Fibroblast of lung (primary cell): Measurements from ENCODE around the gene PELO. TPM values are rescaled to one million over a fixed set of nuclear protein-coding genes. Genes with fewer than 3 reads are reported as not detected.
A peak's percentile ranks its signal among the peaks of the same experiment; 100 is the strongest.

ENCODE experiments used
- DNase-seq, 2 donors: peaks; one replicate each; pipeline versions ENCODE4 v3.0.0 to v3.0.0-alpha.2; 2010; ENCODE audit warnings: low read depth in 2 of 2
- H2AFZ ChIP-seq: 2 replicates; pipeline ENCODE4 v1.5.1; 2012; ENCODE audit warnings: low read length, control low read depth, inconsistent platforms
- H3K27ac ChIP-seq: 2 replicates; pipeline ENCODE4 v1.5.1; 2011; ENCODE audit warnings: low read length, control low read depth; ENCODE audit not compliant: insufficient read depth
- H3K27me3 ChIP-seq: 2 replicates; pipeline ENCODE4 v1.5.1; 2011; ENCODE audit warnings: mild to moderate bottlenecking, low read length; ENCODE audit not compliant: control insufficient read depth, insufficient read depth
- H3K36me3 ChIP-seq: 2 replicates; pipeline ENCODE4 v1.5.1; 2011; ENCODE audit warnings: low read length; ENCODE audit not compliant: control insufficient read depth, insufficient read depth
- H3K4me1 ChIP-seq: 2 replicates; pipeline ENCODE4 v1.5.1; 2011; ENCODE audit warnings: low read length; ENCODE audit not compliant: control insufficient read depth, insufficient read depth; ENCODE audit errors: extremely low read depth
- H3K4me2 ChIP-seq: 2 replicates; pipeline ENCODE4 v1.5.1; 2011; ENCODE audit warnings: low read length, control low read depth; ENCODE audit not compliant: insufficient read depth; ENCODE audit errors: extremely low read depth
- H3K4me3 ChIP-seq, 4 experiments: fragments of 200-600 bp in 1 of 4; sonication (generic) in 1 of 4; replicated peaks in 1 of 4; 2 replicates each; pipeline ENCODE4 v1.5.1; 2011 to 2016; ENCODE audit warnings: low read length in 4 of 4, low read depth in 3 of 4, mild to moderate bottlenecking in 3 of 4, control low read depth in 2 of 4, inconsistent platforms in 1 of 4, mixed read lengths in 1 of 4; ENCODE audit not compliant: insufficient read depth in 1 of 4; ENCODE audit errors: control extremely low read depth in 1 of 4
- H3K79me2 ChIP-seq: 2 replicates; pipeline ENCODE4 v1.5.1; 2012; ENCODE audit warnings: mild to moderate bottlenecking, low read length, inconsistent platforms; ENCODE audit not compliant: control insufficient read depth, insufficient read depth
- H3K9ac ChIP-seq: 2 replicates; pipeline ENCODE4 v1.5.1; 2011; ENCODE audit warnings: mild to moderate bottlenecking, low read length, control low read depth; ENCODE audit not compliant: insufficient read depth
- H3K9me3 ChIP-seq: 2 replicates; pipeline ENCODE4 v1.5.1; 2012; ENCODE audit warnings: low read depth, low read length; ENCODE audit not compliant: control insufficient read depth, insufficient read depth
- H4K20me1 ChIP-seq: 2 replicates; pipeline ENCODE4 v1.5.1; 2011; ENCODE audit warnings: low read length; ENCODE audit not compliant: control insufficient read depth, insufficient read depth; ENCODE audit errors: extremely low read depth
- EZH2 ChIP-seq: IDR thresholded peaks from 2 replicates; pipeline ENCODE4 v1.5.1; 2012; ENCODE audit warnings: low read length, control low read depth, mild to moderate bottlenecking; ENCODE audit errors: missing control alignments
- polyA plus RNA-seq, 2 donors: library from polyadenylated mRNA; depleted of rRNA in 1 of 2; stranded (reverse) in 1 of 2; unstranded in 1 of 2; fragments of >200 nt; gene quantifications; 2 replicates each; pipeline ENCODE4 v1.2.1, GENCODE V29; 2011 to 2012; ENCODE audit warnings: missing spikeins in 1 of 2
- total RNA-seq: library from RNA; depleted of rRNA; stranded (reverse); fragments of >200 nt; gene quantifications from 2 replicates; pipeline ENCODE4 v1.2.1, GENCODE V29; 2014
- TF ChIP-seq, protein P1 (sequence below), 2 donors: IDR thresholded peaks in 1 of 2; conservative IDR thresholded peaks in 1 of 2; 1 replicate in 1 of 2; 2 replicates in 1 of 2; pipeline ENCODE4 v1.5.1; 2011 to 2012; ENCODE audit warnings: low read length in 2 of 2, control low read depth in 1 of 2, inconsistent platforms in 1 of 2, low read depth in 1 of 2, mild to moderate bottlenecking in 1 of 2

PELO gene
- total and polyA plus RNA-seq, 2 donors (not counting 1 experiment from before 2014, with no cell fraction given) = 30.5 to 45.2 TPM

DNA sequence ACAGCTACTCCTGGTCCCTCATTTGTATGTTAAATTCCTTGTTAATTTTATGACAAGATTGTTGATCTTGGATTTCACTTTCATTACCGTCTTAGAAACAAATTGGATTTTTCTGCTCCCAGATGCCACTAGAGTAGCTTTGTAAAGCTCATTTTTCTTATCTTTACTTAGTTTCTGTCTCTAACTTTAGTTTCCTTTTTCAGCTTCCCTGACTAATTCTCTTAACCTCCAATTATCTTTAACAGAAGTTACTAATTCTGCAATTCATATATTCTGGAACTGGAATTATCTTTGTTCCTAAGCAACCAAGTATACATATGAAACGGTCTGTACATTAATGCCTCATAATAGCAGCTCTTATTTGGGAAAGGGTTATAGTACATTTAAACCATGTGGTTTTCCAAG lies 16.7 kb downstream of the PELO start:
- Histone ChIP-seq H3K9me3 (no peaks in the 10 kb centered on the region), H3K27ac (peak overlapping the region; percentile 49), H3K4me3 (peak overlapping the region; percentile 36 to 88 (median 60)), H3K79me2 (peaks cover 78% of the 10 kb centered on the region), H3K36me3 (no peaks in the 10 kb centered on the region), H3K9ac (peak overlapping the region; percentile 32), H4K20me1 (peaks cover 2% of the 10 kb centered on the region), H3K4me1 (peaks cover 14% of the 10 kb centered on the region), H2AFZ (no peak overlapping the region), H3K4me2 (peak overlapping the region; percentile 100), H3K27me3 (no peaks in the 10 kb centered on the region)
- TF ChIP-seq, protein P1, sequence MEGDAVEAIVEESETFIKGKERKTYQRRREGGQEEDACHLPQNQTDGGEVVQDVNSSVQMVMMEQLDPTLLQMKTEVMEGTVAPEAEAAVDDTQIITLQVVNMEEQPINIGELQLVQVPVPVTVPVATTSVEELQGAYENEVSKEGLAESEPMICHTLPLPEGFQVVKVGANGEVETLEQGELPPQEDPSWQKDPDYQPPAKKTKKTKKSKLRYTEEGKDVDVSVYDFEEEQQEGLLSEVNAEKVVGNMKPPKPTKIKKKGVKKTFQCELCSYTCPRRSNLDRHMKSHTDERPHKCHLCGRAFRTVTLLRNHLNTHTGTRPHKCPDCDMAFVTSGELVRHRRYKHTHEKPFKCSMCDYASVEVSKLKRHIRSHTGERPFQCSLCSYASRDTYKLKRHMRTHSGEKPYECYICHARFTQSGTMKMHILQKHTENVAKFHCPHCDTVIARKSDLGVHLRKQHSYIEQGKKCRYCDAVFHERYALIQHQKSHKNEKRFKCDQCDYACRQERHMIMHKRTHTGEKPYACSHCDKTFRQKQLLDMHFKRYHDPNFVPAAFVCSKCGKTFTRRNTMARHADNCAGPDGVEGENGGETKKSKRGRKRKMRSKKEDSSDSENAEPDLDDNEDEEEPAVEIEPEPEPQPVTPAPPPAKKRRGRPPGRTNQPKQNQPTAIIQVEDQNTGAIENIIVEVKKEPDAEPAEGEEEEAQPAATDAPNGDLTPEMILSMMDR (conservative IDR thresholded peaks at IDR 0.05 in 1 of 2, IDR thresholded peaks at IDR 0.05 in 1 of 2; ENCODE audit: low read depth in 1 of 2, low read length in 2 of 2) = no peak
- no peak for TF ChIP-seq EZH2
- peak in 1 of 2 donors; percentile 24 for DNase-seq

DNA sequence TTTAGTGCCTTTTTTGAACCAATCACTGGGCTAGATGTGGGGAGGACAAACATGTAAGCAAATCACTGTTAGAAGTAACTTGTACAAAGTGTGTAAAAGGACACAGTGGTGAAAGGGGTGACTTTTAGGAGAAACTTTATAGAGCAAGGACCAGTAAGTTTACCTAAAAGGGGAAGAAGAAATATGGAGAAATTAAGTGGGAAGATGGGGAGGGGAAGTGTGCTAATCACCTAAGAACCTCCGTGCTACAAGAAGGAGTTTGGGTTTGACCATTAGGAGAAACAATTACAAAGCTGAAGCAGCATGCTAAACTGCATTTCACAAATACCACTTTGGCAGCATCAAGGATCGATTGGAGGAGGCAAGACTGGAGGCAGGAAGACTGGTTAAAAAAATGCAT lies 17.3 kb downstream of the PELO start:
- TF ChIP-seq, protein P1 (conservative IDR thresholded peaks at IDR 0.05 in 1 of 2, IDR thresholded peaks at IDR 0.05 in 1 of 2; ENCODE audit: low read depth in 1 of 2, low read length in 2 of 2) = no peak
- no peak for TF ChIP-seq EZH2
- Histone ChIP-seq H4K20me1 (peaks cover 2% of the 10 kb centered on the region), H3K36me3 (no peaks in the 10 kb centered on the region), H3K79me2 (peaks cover 78% of the 10 kb centered on the region), H3K27ac (peak overlapping the region; percentile 49), H3K9ac (no peak overlapping the region), H3K4me2 (peak overlapping the region; percentile 100), H3K9me3 (no peaks in the 10 kb centered on the region), H3K27me3 (no peaks in the 10 kb centered on the region), H3K4me3 (peak overlapping the region in 3 of 4 experiments; percentile 37 to 88 (median 83)), H3K4me1 (peaks cover 15% of the 10 kb centered on the region), H2AFZ (no peak overlapping the region)
- no peak for DNase-seq

DNA sequence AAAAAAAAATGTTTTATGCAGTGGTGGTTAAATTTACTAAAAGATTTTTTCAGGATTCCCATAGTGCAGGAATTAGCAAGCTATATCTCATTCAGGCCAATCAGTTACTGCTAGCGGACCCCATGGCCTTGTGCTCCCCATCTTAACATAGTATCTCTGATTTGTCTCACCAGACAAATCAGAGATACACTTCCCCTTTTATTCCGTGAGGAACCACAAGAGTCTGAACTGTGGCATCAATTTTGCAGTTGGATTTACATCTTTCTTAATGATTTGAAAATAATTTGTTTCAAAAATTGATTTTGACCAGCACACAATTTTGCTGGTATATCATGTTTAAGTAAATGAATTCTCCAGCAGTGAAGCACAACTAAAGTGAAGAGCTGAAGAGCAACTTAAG lies 17.9 kb downstream of the PELO start:
- no peak overlapping the region for H3K4me3 ChIP-seq

More for the DNA sequence above, 17.9 kb downstream of the PELO start:
- no peak overlapping the region for H2AFZ ChIP-seq
- peak overlapping the region; percentile 33 for H3K4me2 ChIP-seq
- no peak for DNase-seq
- H3K36me3 ChIP-seq = no peaks in the 10 kb centered on the region
- TF ChIP-seq EZH2 = no peak
- TF ChIP-seq, protein P1 (conservative IDR thresholded peaks at IDR 0.05 in 1 of 2, IDR thresholded peaks at IDR 0.05 in 1 of 2; ENCODE audit: low read depth in 1 of 2, low read length in 2 of 2) = no peak
- H3K4me1 ChIP-seq = peaks cover 21% of the 10 kb centered on the region
- H3K9me3 ChIP-seq = no peaks in the 10 kb centered on the region
- no peaks in the 10 kb centered on the region for H3K27me3 ChIP-seq
- peaks cover 2% of the 10 kb centered on the region for H4K20me1 ChIP-seq
- H3K9ac ChIP-seq = no peak overlapping the region
- H3K27ac ChIP-seq = no peak overlapping the region
- peaks cover 73% of the 10 kb centered on the region for H3K79me2 ChIP-seq
